Activated CD8-positive, alpha-beta memory T cell treated with anti-CD3 and anti-CD28 coated beads, Interleukin-2, amount 50 U/mL, for 1 hour (primary cell): Measurements from ENCODE around the gene ADAMTS3.

Source experiments
- DNase-seq: peaks from one replicate; pipeline ENCODE4 v3.0.0-alpha.2; 2020; ENCODE audit errors: extremely low read depth

Gene ADAMTS3

GRCh38 chr4:72300126-72300525 is 268.9 kb downstream of the ADAMTS3 start:
- no peak for DNase-seq

DNA sequence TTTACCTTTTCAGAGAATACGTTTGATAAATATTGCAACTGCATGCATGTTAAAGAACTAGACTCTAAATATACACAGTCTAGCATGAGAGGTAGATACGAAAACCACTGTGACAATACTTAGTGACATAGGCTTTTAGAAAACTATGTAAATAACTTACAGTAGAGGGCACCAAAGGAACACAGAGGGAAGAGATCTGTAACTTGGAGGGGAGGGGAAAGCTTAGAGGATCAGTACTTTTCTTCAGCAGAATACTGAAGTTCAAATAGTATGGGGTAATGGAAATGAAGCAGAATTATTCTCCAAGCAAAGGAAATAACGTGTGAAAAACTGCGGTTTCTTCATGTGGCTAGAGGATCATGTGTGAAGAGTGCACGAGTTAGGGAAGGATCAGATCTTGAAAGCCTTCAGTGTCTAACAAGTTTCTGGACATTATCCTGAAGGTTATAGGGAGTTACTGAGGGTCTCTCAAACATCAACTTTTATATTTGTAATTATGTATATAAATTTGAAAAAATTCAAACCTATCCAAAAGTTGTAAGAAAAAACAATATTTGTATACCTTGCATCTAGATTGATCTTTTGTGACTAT is 273.0 kb downstream of the ADAMTS3 start:
- no peak for DNase-seq

DNA sequence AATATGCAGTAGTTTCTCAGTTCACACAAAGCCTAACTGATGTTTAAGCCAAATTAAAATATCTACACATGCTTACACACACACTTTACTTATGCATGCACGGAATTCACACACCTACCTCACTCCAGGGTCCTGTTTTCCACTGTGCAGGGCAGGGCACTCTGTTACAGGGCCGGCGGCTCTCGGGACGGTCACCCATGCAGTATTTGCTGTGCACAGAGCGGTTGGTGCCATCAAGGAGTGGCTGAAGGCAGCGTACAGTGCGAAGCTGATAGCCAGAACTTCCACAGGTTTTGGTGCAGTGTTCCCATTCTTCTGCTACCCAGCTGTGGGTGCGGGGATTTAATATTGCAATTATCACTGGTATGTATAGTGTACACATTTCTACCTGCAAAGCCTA is 278.3 kb downstream of the ADAMTS3 start:
- no peak for DNase-seq

- DNase-seq, result no peak
These were observed 282.1 kb downstream of the ADAMTS3 start for GRCh38 chr4:72286910-72287309.

DNA sequence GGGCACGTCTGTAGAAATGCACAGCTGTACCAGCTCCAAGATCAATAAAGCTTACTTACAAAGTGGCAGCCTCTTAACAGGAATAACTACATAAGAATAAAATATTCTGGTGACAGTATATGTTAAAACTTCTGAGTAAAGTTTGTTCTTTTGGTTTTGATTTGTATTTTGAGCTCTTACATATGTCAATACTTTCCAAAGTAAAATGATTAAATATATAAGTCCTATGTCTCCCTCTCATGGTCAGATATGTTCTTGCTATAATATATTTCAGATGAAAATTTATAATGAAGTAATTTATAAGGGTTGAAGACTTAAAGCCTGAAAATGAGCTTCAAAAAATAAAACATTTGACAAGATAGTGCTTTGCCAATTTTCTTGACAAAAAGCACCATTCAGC is 282.8 kb downstream of the ADAMTS3 start:
- no peak for DNase-seq

GRCh38 chr4:72283357-72283756 is 285.7 kb downstream of the ADAMTS3 start:
- no peak for DNase-seq

DNA sequence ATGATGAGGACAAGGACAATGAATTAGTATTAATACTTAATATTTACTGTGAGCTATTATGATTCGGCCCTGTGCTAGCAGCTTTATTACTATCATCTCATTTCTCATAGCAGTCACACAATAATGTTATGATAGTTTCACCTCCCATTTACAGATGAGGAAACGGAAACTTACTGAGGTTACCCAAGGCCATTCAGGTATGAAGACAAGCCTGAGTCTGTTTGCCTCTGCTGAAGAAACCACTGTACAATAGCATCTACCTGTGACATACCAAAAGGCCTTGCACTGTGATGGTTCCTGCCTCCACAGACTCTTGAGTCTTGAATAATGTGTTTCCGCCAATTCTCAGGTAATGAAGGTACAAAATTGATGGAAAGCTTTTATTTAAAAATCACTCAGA is 288.8 kb downstream of the ADAMTS3 start:
- no peak for DNase-seq

- no peak for DNase-seq
These were observed 293.6 kb downstream of the ADAMTS3 start for GRCh38 chr4:72275381-72275780.

- DNase-seq, result no peak
These were observed 294.8 kb downstream of the ADAMTS3 start for GRCh38 chr4:72274251-72274650.

GRCh38 chr4:72255269-72255668 is 313.8 kb downstream of the ADAMTS3 start:
- DNase-seq, result no peak

DNA sequence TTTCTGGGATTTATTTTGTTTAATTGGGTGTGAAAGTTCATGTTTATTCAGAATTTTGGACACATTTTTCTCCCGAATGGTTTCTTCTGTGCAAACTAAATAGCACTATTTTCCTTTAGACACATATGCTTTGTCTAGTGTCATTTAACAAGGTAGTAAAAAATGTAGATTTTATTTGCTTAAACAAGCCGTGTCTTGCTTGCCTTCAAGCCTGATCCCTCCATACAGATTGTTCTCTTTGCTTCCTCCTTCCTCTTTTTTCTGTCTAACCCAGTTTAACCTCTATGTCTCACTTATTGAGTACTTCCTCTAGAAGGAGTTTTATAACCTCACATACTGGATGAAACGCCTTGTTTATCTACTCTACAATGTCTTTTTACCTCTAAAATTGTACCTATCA is 325.4 kb downstream of the ADAMTS3 start:
- DNase-seq, result no peak

- no peak for DNase-seq
These were observed 329.4 kb downstream of the ADAMTS3 start for GRCh38 chr4:72239487-72240116.
